T47D (cell line): ENCODE measurements around the gene DTNB.

Experiments
- DNase-seq, 2 experiments: peaks; one replicate each; pipeline versions ENCODE4 v3.0.0 to v3.0.0-alpha.2; 2011 to 2012; ENCODE audit warnings: low read depth in 1 of 2, low spot score in 1 of 2
- JUND ChIP-seq: IDR thresholded peaks from 2 replicates; pipeline ENCODE4 v1.6.1; 2012; ENCODE audit warnings: low read depth
- in situ Hi-C: cut with HindIII; loops from 2 replicates; pipeline ENCODE4 v1.10.0; 2016; ENCODE audit warnings: low sequenced_read_pairs, low pct_unique_long_range_greater_than_20kb

The DTNB gene

GRCh38 chr2:25517701-25518100, 155.7 kb downstream of the DTNB start:
- TF ChIP-seq JUND = no peak
- in situ Hi-C loops = no loop called here
- DNase-seq = no peak

GRCh38 chr2:25514043-25514637, 159.2 kb downstream of the DTNB start:
- in situ Hi-C loops = no loop called here
- no peak for DNase-seq
- TF ChIP-seq JUND = no peak

- TF ChIP-seq JUND = no peak
- in situ Hi-C loops = no loop called here
- DNase-seq = no peak
Measured at GRCh38 chr2:25512707-25513106, 160.7 kb downstream of the DTNB start.

- no peak for TF ChIP-seq JUND
- in situ Hi-C loops = no loop called here
- DNase-seq = no peak
Measured at GRCh38 chr2:25506226-25506625, 167.2 kb downstream of the DTNB start.

DNA sequence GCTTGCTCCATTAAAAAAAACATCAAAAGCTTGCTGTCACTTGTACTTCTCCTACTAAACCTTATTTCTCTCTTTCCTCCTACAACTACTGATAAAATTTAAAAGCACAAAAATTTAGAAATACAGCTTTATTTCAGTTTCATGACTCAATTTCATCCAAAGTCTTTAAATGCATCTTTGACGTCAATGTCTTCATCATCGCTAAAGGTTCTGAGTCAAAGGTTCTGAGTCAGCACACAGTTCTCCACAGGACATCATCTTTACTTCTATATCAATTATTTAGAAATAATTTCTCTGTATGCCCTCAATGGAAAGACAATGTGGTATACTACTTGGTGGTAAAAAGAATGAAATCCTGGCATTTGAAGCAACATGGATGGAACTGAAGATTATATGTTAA, 167.8 kb downstream of the DTNB start:
- DNase-seq = no peak
- no peak for TF ChIP-seq JUND
- in situ Hi-C loops = no loop called here

- TF ChIP-seq JUND = no peak
- DNase-seq = no peak
- in situ Hi-C loops = no loop called here
Measured at GRCh38 chr2:25505182-25505581, 168.2 kb downstream of the DTNB start.

DNA sequence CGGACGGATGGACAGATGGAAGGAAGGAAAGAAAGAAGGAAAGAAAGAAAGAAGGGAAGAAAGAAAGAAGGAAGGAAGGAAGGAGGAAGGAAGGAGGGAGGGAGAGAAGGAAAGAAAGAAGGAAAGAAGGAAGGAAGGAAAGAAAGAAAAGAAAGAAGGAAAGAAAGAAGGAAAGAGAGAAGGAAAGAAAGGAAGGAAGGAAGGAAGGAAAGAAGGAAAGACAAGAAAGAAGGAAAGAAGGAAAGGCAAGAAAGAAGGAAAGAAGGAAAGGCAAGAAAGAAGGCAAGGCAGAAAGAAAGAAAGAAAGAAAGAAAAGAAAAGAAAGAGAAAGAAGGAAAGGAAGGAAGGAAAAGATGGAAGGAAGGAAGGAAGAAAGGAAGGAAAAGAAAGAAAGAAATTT, 169.1 kb downstream of the DTNB start:
- TF ChIP-seq JUND = no peak
- no peak for DNase-seq
- in situ Hi-C loops = no loop called here

DNA sequence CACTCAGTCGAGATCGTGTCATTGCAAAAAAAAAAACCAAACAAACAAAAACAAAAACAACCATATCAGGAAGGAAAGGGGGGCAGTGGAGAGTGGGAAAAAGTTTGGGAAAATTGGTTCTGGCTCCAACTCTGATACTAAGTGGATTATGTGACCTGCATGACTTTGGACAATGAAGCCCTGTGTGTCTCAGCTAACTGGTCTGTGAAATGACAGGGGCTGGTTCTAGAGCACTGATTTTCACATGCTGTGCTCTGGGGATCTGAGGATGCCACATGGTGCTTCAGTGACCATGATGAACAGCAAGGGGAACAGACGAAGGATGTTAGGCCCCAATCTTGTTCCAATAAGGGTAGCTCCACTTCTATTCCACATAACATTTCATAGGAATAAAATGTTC, 174.2 kb downstream of the DTNB start:
- TF ChIP-seq JUND = no peak
- DNase-seq = no peak
- in situ Hi-C loops = no loop called here

GRCh38 chr2:25497918-25498407, 175.4 kb downstream of the DTNB start:
- no peak for DNase-seq
- TF ChIP-seq JUND = no peak
- in situ Hi-C loops = no loop called here

DNA sequence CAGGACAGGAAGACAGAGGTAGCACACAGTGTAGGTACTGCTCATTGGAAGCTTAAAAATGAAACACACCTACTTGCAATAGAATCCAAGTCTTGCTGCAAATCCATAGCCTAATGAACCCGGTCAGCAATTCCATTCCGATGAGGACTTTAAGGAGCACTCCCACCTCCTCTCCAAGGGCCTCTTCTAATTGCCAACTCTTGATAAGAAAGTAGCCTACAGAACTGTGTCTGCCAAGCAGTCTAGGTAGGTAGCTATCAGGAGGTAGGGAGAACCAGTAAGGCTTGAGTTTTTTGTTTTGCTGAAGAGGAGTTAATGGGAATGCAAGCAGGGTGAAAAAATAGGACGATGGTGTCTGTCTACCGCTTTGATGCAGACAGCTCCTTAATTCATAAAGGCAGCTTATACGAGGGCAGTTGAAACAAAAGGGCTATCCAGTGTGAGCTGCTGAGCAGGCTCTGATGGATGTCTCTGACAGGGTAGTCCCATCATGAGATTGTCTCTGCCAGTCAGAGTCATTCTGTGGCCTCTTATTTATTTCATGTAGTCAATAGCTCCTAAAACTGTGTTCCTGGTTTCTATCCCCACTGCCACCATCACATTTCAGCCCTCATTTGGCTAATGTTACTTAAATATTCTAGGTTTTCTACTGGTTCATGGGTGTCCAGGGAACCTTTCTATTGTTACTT, 176.0 kb downstream of the DTNB start:
- no peak for TF ChIP-seq JUND
- DNase-seq = no peak
- in situ Hi-C loops = no loop called here

- in situ Hi-C loops = no loop called here
- no peak for DNase-seq
- no peak for TF ChIP-seq JUND
Measured at GRCh38 chr2:25494616-25495015, 178.8 kb downstream of the DTNB start.

GRCh38 chr2:25493207-25493606, 180.2 kb downstream of the DTNB start:
- no peak for DNase-seq
- no peak for TF ChIP-seq JUND
- in situ Hi-C loops = no loop called here

DNA sequence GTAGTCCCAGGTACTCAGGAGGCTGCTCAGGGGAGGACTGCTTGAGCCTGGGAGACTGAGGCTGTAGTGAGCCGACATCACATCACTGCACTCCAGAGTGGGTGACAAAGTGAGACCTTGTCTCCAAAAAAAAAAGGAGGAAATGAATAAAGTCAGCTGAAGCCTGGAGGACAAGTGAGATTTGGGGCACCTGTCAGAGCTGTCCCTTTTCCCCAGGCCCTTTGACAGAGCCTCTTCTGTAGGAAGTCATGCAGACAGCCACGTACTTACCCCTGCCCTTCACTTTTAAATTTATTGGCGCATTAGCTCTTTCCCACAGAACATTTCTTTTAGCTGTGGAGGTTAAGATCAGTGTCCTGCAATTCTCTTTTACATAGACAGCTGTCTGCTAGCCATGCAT, 180.7 kb downstream of the DTNB start:
- no peak for DNase-seq
- in situ Hi-C loops = no loop called here
- TF ChIP-seq JUND = no peak
